ENCODE data around the gene ROCK2.

DNA sequence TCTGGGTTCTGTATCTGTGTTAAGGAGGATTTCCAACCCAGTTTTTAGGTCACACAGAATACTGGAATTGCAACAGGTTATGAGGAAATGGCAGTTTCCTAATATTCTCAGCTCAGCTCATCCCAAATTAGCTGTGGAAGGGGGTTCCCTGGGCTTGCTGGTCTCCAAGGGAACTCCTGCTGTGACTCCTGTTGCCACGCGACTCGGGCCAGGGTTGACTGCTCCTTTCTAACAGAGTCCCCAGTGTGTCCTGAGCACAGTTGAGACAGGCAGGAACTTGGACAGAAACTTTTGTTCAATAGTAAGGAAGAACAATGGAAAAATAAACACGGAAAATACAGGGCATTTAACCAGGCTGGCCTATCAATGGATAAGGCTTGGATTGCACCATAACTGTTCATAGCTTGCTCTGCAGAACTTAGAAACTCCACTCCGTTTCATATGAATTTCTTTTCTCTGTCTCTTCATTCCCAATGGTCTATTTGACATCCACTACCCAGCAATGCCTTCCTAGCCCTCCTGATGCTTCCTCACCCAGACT lies 3.8 kb upstream of the ROCK2 start:
- no peak for TF ChIP-seq CTCF (IDR thresholded peaks at IDR 0.05)
- no peak for TF ChIP-seq POLR2A (IDR thresholded peaks at IDR 0.05; ENCODE audit: low read depth)
- TF ChIP-seq EP300 (IDR thresholded peaks at IDR 0.05): no peak
